ENCODE data around the gene MRGPRG.

MRGPRG gene

DNA sequence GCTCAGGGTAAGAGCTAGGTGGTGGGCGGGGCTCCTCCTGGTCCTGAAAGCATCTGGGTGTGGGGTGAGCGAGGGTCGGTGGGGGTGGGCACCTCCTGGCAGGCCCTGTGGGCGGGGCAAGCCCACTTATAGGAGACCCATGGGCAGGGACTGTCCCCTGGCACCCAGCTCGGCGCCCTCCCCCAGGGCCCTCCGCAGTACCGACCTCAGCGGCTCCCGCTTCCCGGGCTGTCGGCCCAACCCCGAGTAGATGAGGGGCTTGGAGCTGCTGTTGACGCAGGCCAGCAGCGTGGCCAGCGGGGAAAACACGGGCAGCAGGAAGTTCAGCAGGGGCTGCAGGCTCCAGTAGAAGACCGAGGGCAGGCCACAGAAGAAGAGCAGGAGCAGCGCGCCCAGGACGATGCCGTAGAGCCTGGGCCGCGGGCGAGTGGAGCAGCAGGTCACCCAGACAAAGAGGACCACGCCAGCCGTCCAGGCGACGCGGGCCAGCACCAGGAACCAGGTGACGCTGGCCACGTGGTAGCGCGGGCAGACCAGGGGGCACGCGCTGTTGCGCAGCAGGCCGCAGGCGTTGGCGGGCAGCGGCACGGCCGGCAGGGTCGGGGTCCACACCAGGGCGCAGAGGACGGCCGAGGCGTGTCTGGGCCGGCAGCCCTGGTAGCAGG, 663 bp downstream of the MRGPRG start:
- Histone ChIP-seq H3K9ac (ENCODE audit: low read depth, low read length) (no peak overlapping the region), H3K27me3 (ENCODE audit: control insufficient read depth, insufficient read depth, low read length) (no peaks in the 10 kb centered on the region), H3K4me3 (ENCODE audit: low read depth, low read length) (no peak overlapping the region), H3K36me3 (ENCODE audit: control insufficient read depth, insufficient read depth, low read length) (no peaks in the 10 kb centered on the region), H3K27ac (ENCODE audit: low read depth, low read length) (no peak overlapping the region), H3K9me3 (ENCODE audit: control insufficient read depth, insufficient read depth, low read length) (no peaks in the 10 kb centered on the region), H3K4me1 (ENCODE audit: control insufficient read depth, insufficient read depth, low read length) (no peaks in the 10 kb centered on the region)

- Histone ChIP-seq H3K4me3 (ENCODE audit: low read depth, low read length) (no peak overlapping the region), H3K4me1 (ENCODE audit: control insufficient read depth, insufficient read depth, low read length) (no peaks in the 10 kb centered on the region), H3K36me3 (ENCODE audit: control insufficient read depth, insufficient read depth, low read length) (no peaks in the 10 kb centered on the region), H3K27me3 (ENCODE audit: control insufficient read depth, insufficient read depth, low read length) (no peaks in the 10 kb centered on the region), H3K9ac (ENCODE audit: low read depth, low read length) (no peak overlapping the region), H3K27ac (ENCODE audit: low read depth, low read length) (no peak overlapping the region), H3K9me3 (ENCODE audit: control insufficient read depth, insufficient read depth, low read length) (no peaks in the 10 kb centered on the region)
Measured at GRCh38 chr11:3216027-3216525, 2.5 kb downstream of the MRGPRG start.

GRCh38 chr11:3215346-3216026, 3.1 kb downstream of the MRGPRG start:
- H3K36me3 ChIP-seq (ENCODE audit: control insufficient read depth, insufficient read depth, low read length) = no peaks in the 10 kb centered on the region
- H3K27me3 ChIP-seq (ENCODE audit: control insufficient read depth, insufficient read depth, low read length) = no peaks in the 10 kb centered on the region
- H3K9me3 ChIP-seq (ENCODE audit: control insufficient read depth, insufficient read depth, low read length) = no peaks in the 10 kb centered on the region
- H3K4me1 ChIP-seq (ENCODE audit: control insufficient read depth, insufficient read depth, low read length) = no peaks in the 10 kb centered on the region
- H3K4me3 ChIP-seq (ENCODE audit: low read depth, low read length) = no peak overlapping the region
- no peak overlapping the region for H3K9ac ChIP-seq (ENCODE audit: low read depth, low read length)
- no peak overlapping the region for H3K27ac ChIP-seq (ENCODE audit: low read depth, low read length)

GRCh38 chr11:3214420-3214699, 4.3 kb downstream of the MRGPRG start:
- no peaks in the 10 kb centered on the region for H3K4me1 ChIP-seq (ENCODE audit: control insufficient read depth, insufficient read depth, low read length)
- no peaks in the 10 kb centered on the region for H3K36me3 ChIP-seq (ENCODE audit: control insufficient read depth, insufficient read depth, low read length)
- H3K9me3 ChIP-seq (ENCODE audit: control insufficient read depth, insufficient read depth, low read length) = no peaks in the 10 kb centered on the region
- no peaks in the 10 kb centered on the region; the same call in 1 of the 2 replicates for H3K27me3 ChIP-seq (ENCODE audit: control insufficient read depth, insufficient read depth, low read length)
- H3K27ac ChIP-seq (ENCODE audit: low read depth, low read length) = no peak overlapping the region
- no peak overlapping the region for H3K9ac ChIP-seq (ENCODE audit: low read depth, low read length)
- no peak overlapping the region for H3K4me3 ChIP-seq (ENCODE audit: low read depth, low read length)

GRCh38 chr11:3213659-3214419, 4.8 kb downstream of the MRGPRG start:
- Histone ChIP-seq H3K36me3 (ENCODE audit: control insufficient read depth, insufficient read depth, low read length) (no peaks in the 10 kb centered on the region), H3K4me1 (ENCODE audit: control insufficient read depth, insufficient read depth, low read length) (no peaks in the 10 kb centered on the region), H3K9me3 (ENCODE audit: control insufficient read depth, insufficient read depth, low read length) (no peaks in the 10 kb centered on the region), H3K27ac (ENCODE audit: low read depth, low read length) (no peak overlapping the region), H3K27me3 (ENCODE audit: control insufficient read depth, insufficient read depth, low read length) (no peaks in the 10 kb centered on the region; the same call in 1 of the 2 replicates), H3K4me3 (ENCODE audit: low read depth, low read length) (no peak overlapping the region), H3K9ac (ENCODE audit: low read depth, low read length) (no peak overlapping the region)

- no peaks in the 10 kb centered on the region for H3K4me1 ChIP-seq (ENCODE audit: control insufficient read depth, insufficient read depth, low read length)
- H3K9ac ChIP-seq (ENCODE audit: low read depth, low read length) = no peak overlapping the region
- H3K27ac ChIP-seq (ENCODE audit: low read depth, low read length) = no peak overlapping the region
- no peak overlapping the region for H3K4me3 ChIP-seq (ENCODE audit: low read depth, low read length)
- H3K36me3 ChIP-seq (ENCODE audit: control insufficient read depth, insufficient read depth, low read length) = no peaks in the 10 kb centered on the region
- H3K27me3 ChIP-seq (ENCODE audit: control insufficient read depth, insufficient read depth, low read length) = peaks cover 26% of the 10 kb centered on the region
- no peaks in the 10 kb centered on the region for H3K9me3 ChIP-seq (ENCODE audit: control insufficient read depth, insufficient read depth, low read length)
Measured at GRCh38 chr11:3208272-3208671, 10.3 kb downstream of the MRGPRG start.

- H3K27ac ChIP-seq (ENCODE audit: low read depth, low read length) = no peak overlapping the region
- H3K9ac ChIP-seq (ENCODE audit: low read depth, low read length) = no peak overlapping the region
- H3K4me1 ChIP-seq (ENCODE audit: control insufficient read depth, insufficient read depth, low read length) = peaks cover 3% of the 10 kb centered on the region; the same call in 1 of the 2 replicates
- H3K4me3 ChIP-seq (ENCODE audit: low read depth, low read length) = no peak overlapping the region
- H3K27me3 ChIP-seq (ENCODE audit: control insufficient read depth, insufficient read depth, low read length) = peaks cover 32% of the 10 kb centered on the region
- no peaks in the 10 kb centered on the region for H3K9me3 ChIP-seq (ENCODE audit: control insufficient read depth, insufficient read depth, low read length)
- no peaks in the 10 kb centered on the region for H3K36me3 ChIP-seq (ENCODE audit: control insufficient read depth, insufficient read depth, low read length)
Measured at GRCh38 chr11:3207526-3208189, 11.0 kb downstream of the MRGPRG start.

DNA sequence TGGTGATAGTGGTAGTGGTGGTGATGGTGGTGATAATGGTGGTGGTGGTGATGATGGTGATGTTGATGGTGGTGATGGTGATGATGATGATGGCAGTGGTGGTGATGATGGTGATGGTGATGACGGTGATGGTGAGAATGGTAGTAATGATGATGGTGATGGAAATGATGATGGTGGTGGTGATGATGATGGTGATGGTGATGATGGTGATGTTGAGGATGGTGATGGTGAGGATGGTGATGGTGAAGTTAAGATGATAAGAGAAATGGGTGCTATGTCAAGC, 11.8 kb downstream of the MRGPRG start:
- Histone ChIP-seq H3K4me1 (ENCODE audit: control insufficient read depth, insufficient read depth, low read length) (peaks cover 4% of the 10 kb centered on the region; the same call in 1 of the 2 replicates), H3K9ac (ENCODE audit: low read depth, low read length) (no peak overlapping the region), H3K4me3 (ENCODE audit: low read depth, low read length) (no peak overlapping the region), H3K27ac (ENCODE audit: low read depth, low read length) (no peak overlapping the region), H3K9me3 (ENCODE audit: control insufficient read depth, insufficient read depth, low read length) (no peaks in the 10 kb centered on the region), H3K27me3 (ENCODE audit: control insufficient read depth, insufficient read depth, low read length) (peaks cover 40% of the 10 kb centered on the region), H3K36me3 (ENCODE audit: control insufficient read depth, insufficient read depth, low read length) (no peaks in the 10 kb centered on the region)

GRCh38 chr11:3206156-3206921, 12.3 kb downstream of the MRGPRG start:
- H3K27me3 ChIP-seq (ENCODE audit: control insufficient read depth, insufficient read depth, low read length) = peaks cover 45% of the 10 kb centered on the region
- no peaks in the 10 kb centered on the region for H3K36me3 ChIP-seq (ENCODE audit: control insufficient read depth, insufficient read depth, low read length)
- H3K4me3 ChIP-seq (ENCODE audit: low read depth, low read length) = no peak overlapping the region
- H3K9me3 ChIP-seq (ENCODE audit: control insufficient read depth, insufficient read depth, low read length) = no peaks in the 10 kb centered on the region
- no peak overlapping the region for H3K27ac ChIP-seq (ENCODE audit: low read depth, low read length)
- H3K4me1 ChIP-seq (ENCODE audit: control insufficient read depth, insufficient read depth, low read length) = peaks cover 4% of the 10 kb centered on the region; the same call in 1 of the 2 replicates
- no peak overlapping the region for H3K9ac ChIP-seq (ENCODE audit: low read depth, low read length)

GRCh38 chr11:3205261-3206155, 13.1 kb downstream of the MRGPRG start:
- Histone ChIP-seq H3K9ac (ENCODE audit: low read depth, low read length) (no peak overlapping the region), H3K27ac (ENCODE audit: low read depth, low read length) (no peak overlapping the region), H3K36me3 (ENCODE audit: control insufficient read depth, insufficient read depth, low read length) (no peaks in the 10 kb centered on the region), H3K27me3 (ENCODE audit: control insufficient read depth, insufficient read depth, low read length) (peaks cover 47% of the 10 kb centered on the region), H3K4me1 (ENCODE audit: control insufficient read depth, insufficient read depth, low read length) (peaks cover 4% of the 10 kb centered on the region; the same call in 1 of the 2 replicates), H3K9me3 (ENCODE audit: control insufficient read depth, insufficient read depth, low read length) (no peaks in the 10 kb centered on the region), H3K4me3 (ENCODE audit: low read depth, low read length) (no peak overlapping the region)

Measured in HUES48 (cell line).